ENCODE data around the gene UNC79.

The UNC79 gene

GRCh38 chr14:93543766-93544165 lies 113.0 kb downstream of the UNC79 start:
- no peak overlapping the region for H3K27ac ChIP-seq
- DNase-seq (ENCODE audit: low read depth, low spot score) = no peak

DNA sequence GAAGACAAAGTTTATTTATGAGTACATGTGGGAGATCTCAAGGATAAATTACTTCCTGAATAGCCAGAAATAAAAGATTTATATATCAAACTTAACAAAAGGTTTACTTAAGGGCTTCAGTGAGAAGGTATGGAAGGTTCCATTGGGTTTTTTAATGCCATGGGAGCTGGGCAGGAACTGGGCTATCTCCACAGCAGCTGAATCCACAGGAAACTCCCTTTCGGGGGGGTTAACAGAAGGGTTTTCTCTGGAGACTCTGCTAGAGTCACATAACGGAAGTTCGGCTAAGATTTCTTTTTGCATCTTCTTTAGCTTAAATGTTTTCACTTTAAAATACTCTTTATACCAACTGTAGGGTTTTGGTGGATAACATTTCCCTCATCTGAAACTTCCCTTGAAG lies 113.5 kb downstream of the UNC79 start:
- no peak overlapping the region for H3K27ac ChIP-seq
- DNase-seq (ENCODE audit: low read depth, low spot score) = no peak

DNA sequence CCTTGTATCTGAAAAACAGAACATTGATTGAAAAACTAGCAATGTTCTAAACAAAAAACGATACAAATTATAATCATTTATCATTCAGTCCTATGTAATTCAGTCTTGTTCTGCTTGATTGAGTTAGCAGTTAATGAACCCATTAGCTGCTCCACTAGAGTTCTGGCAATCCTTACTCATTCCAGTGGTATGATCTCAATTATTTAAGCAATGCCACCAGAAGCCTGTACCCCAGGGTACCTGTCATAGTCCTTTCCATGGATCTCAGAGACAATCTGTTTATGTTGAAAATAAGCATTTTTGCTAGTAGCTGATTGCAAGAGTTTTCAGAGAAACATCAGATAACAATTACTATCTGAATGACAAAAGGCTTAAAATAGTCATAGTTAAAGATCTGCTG lies 115.9 kb downstream of the UNC79 start:
- H3K27ac ChIP-seq = no peak overlapping the region
- DNase-seq (ENCODE audit: low read depth, low spot score) = no peak

DNA sequence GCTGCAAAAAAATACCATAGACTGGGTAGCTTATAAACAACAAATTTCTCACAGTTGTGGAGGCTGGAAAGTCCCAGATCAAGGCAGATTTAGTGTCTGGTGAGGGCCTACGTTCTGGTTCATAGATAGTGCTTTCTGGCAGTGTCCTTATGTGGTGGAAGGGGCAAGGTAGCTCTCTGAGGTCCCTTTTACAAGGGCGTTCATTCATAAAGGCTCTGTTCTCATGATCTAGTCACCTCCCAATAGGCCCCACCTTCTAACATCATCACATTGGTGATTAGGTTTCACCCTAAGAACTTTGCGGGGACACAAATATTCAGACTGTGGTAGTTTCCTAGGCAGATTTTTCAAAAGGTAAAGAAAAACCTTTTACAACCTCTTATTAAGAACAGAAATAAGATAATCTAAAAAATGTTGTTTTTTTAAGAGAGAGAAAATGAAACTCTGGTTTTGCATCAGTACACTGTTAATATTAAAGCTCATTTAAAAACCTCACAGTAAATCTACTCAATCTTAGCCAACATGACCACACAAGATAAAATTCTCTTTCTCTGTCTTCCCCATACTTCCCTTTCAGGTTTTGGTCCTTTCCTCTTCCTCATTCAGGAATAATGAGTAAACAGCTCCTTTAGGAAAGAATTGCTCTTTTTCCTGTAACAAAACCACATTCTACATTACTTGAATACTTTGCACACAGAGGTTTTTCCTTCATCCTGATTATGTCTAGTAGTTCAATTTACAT lies 117.5 kb downstream of the UNC79 start:
- DNase-seq (ENCODE audit: low read depth, low spot score) = no peak
- peak overlapping the region; percentile 55 for H3K27ac ChIP-seq

DNA sequence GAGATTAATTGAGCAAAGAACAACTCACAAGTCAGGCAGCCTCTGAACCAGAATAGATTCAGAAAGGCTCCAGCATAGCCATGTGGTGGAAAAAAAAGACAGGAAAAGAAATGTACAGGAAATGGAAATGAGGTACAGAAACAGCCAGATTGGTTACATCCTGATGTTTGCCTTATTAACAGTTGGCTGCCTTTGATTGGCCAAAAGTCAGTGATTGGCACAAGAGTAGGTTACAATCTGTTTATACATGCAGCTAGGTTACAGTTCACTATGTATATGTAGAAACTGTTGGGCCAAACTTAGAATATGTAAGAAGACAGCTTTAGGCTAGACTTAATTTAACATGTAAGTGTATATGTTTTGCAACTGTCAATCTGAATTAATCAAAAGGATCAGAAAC lies 118.9 kb downstream of the UNC79 start:
- H3K27ac ChIP-seq = no peak overlapping the region
- no peak for DNase-seq (ENCODE audit: low read depth, low spot score)

DNA sequence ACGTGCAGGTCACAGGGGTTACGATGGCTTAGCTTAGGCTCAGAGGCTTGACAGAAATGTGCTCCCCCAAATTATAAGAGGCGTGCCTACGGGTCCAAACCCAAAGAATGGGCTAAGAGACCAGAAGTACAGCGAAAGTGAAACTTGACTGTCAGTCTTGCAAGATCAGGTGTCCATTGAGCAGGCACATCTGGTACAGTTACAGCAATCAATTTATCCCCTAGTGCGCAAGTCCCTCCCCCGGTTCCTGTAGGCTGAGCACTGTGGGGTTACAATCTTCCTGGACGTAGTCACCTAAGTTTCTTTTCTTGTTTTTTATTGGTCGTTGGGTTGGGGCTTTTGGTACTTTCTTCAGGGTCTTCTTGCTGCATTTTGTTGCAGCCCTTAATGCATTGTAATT lies 134.2 kb downstream of the UNC79 start:
- no peak overlapping the region for H3K27ac ChIP-seq

DNA sequence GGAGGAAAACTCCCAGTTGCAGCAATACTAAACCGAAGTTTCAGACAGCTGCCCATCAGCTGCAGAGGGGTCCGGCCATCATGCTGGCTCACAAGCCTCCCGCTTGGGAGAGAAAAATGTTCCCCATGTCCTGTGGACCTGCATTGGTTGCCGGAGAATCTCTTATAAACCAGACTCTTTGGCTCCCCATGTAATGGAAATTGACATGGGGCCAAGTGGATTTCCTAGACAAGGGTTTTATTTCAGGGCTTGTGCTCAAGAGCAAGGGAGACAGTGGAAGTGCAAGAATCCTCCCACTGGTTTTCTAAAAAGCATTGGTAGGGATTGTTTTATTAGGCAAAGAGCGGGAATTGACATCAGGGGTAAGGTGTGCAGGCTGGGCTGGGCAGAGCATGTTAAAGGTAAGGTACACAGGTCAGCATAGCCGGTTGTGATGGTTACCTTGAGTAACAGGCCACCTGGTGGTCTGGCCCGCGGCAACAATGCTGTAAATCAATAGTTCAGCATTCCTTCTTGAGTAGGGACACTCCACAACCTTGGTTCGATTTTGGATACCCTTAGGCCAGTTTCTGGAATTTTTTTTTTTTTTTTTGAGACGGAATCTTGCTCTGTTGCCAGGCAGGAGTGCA lies 135.4 kb downstream of the UNC79 start:
- no peak overlapping the region for H3K27ac ChIP-seq
- no peak for DNase-seq (ENCODE audit: low read depth, low spot score)

More for the DNA sequence above, 134.2 kb downstream of the UNC79 start:
- no peak for DNase-seq (ENCODE audit: low read depth, low spot score)

DNA sequence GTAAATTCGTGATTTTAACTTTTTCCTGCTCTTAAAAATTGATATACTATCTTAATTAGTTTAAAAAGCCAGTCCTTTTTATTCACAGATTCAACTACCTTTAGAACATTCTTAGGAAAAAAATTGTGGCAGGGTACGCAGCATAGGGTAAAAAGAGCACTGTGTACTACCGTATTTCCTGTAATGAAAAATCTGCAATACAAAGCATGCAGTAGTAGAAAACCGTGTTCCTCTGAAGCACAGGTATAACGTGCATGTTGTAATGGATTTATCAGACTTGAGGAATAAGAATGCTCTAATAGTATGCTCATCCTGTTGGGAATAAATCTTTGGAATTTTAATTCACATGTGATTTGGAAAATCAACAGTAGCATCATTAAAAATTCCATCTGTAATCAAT lies 140.5 kb downstream of the UNC79 start:
- no peak overlapping the region for H3K27ac ChIP-seq

DNA sequence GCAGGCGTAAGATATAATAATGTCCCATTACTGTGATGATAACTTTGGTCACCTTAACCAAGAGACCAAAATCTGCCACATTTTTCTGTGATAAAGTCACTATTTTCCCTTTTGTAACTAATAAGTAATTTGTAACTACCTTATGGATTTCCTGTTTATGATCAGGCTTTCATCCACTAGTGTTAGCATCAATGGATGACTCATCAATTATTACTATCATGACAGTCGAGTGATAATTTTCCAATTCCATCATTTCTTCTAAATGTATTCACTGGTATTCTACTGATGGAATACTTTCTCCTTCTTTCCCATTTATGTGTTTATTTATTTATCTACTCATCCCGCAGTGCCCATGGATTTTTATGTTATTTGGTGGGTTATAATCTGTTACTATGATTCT lies 148.4 kb downstream of the UNC79 start:
- no peak for DNase-seq (ENCODE audit: low read depth, low spot score)

More for the DNA sequence above, 140.5 kb downstream of the UNC79 start:
- DNase-seq (ENCODE audit: low read depth, low spot score) = no peak

DNA sequence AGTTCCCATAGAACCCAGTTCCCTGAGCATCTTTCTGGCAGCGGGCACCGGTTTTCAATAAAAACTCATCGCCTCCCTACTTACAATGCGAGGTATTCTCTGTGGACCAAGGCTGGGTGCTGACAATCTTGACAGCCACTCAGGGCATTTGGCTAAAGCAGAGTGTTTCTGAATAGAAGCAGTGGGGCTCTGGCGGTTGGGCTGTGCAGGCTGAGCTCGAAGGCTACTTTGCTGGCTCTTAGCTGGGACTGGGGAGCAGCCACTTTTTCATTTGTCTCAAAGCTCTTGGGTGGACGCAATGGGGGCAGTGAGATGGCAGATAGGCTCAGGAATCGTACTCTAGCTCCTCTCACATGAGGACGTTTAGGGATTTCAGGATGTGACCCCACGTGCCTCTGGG lies 151.8 kb downstream of the UNC79 start:
- no peak overlapping the region for H3K27ac ChIP-seq
- DNase-seq (ENCODE audit: low read depth, low spot score) = no peak

More for the DNA sequence above, 148.4 kb downstream of the UNC79 start:
- H3K27ac ChIP-seq = no peak overlapping the region

DNA sequence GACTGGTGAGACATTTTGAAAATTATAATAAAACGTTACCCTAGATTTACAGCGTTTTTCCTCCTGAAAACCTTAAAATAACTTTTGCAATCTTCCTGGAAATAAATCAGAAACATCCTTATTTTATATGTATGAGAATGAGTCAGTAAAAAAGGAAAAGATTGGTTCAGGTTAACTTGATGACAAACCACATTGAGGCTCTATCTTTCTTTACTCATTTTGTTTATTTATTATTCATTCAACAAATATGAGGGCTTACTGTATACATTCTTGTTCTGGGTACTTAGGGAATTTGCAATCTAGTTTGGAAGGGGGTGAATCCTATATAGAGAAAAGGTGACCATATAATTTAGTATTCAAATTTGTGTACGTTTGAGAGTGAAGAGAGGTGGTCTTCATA lies 156.6 kb downstream of the UNC79 start:
- DNase-seq (ENCODE audit: low read depth, low spot score) = no peak
- no peak overlapping the region for H3K27ac ChIP-seq

DNA sequence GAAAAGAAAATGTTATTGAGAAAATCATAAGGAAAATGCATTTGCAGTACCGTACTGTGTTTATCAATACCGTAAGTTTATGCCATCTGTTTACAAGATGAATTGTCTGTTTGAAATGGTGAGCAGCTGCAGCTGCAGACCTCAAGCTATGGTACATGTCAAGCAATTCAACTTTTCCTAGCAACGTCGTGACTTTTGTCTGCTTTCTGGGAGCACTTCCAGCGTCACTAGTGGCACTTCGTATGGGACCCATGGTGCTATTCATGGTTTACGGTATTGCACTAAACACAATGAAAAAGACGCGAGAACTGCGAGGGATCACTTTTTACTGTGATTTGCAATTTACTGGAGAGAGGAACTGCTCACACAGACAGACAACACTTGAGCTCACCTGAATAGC lies 160.8 kb downstream of the UNC79 start:
- no peak overlapping the region for H3K27ac ChIP-seq

DNA sequence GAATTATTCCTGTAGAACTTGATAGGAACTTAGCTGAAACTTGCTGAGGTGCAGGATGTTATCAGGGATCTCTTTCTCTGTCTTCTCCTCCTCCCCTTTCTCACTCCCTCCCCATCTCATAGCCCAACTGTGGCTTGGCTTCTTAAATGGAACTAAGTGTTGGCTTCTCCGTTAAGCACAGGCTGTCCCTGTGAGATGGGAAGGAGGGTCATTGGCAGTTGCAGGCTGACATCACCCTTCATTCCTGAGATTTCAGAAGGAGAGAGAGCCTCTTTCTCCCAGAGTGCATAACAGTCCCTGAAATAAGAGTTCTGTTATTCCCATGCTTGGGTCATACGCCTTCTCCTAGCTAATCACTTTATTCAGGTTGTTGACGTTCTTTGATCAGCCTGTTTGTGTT lies 162.0 kb downstream of the UNC79 start:
- no peak for DNase-seq (ENCODE audit: low read depth, low spot score)
- no peak overlapping the region for H3K27ac ChIP-seq

More for the DNA sequence above, 160.8 kb downstream of the UNC79 start:
- DNase-seq (ENCODE audit: low read depth, low spot score) = no peak

- DNase-seq (ENCODE audit: low read depth, low spot score) = no peak
- H3K27ac ChIP-seq = no peak overlapping the region
Measured at GRCh38 chr14:93606091-93606490, 175.4 kb downstream of the UNC79 start.

DNA sequence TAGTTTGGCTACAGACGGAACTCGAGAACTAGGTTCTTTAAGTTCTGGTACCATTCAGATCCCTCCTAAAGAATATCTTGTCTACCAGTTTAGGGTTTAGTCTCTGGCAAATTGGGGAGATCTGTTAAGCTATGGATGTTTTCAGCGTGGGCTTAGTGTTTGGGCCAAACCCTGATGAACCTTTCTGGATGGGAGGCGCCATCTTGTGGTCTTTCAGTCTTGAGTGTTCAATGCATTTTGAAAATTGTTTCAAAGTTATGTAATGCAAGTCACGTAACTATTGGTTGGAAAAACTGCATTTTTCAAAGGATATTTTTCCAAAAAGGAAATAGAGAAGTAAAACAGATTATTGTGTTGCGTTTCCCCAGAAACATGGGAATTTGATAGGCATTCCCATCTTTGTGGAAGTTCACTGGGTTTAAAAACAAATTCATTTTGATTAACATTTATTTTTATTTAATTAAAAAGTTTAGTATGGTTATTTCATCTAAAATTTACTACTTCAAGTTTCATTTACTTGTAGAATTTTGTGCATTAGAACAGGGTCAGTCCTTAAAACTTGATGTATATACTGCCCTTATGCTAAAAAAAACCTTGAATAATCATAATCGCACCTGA lies 188.5 kb downstream of the UNC79 start:
- no peak overlapping the region for H3K27ac ChIP-seq
- DNase-seq (ENCODE audit: low read depth, low spot score) = no peak

GRCh38 chr14:93628048-93628447 lies 197.3 kb downstream of the UNC79 start:
- DNase-seq (ENCODE audit: low read depth, low spot score) = no peak
- H3K27ac ChIP-seq = no peak overlapping the region

DNA sequence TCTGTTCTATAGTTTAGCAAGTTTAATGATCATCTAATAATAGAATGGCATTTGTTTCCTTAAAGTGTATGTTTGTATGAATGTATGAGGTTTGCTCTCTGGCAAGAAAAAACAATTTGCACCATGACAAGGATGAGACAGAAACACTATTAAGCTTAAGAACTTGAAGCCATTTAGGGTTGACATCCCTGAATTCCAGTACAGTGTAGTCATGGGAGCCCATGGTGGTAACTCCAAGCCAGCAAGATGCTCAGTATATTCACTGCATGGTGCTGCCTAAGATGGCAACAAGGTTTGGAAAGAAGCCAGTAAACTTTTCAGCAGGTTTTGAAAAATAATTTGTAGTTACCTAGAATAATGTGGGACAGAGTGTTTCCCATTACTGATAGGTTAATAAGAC lies 198.9 kb downstream of the UNC79 start:
- DNase-seq (ENCODE audit: low read depth, low spot score) = no peak
- H3K27ac ChIP-seq = no peak overlapping the region

DNA sequence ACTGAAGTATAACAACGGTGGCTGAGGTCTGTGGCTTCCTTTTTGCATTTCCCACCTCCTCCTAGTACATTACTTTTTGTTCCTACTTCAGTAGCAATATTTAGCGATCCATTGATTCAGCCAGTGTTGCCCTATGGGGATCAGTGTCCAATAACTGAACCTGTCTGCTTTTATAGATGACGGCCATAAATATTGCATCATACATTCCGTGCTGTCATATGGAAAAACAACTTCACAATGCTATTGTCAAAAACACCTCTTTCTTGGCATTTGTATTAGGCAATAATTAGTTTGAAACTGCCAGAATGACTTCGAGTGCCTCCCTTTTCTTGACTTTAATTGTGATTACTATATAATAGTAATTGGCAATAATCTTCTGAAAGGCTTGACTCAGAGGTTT lies 208.1 kb downstream of the UNC79 start:
- no peak for DNase-seq (ENCODE audit: low read depth, low spot score)
- H3K27ac ChIP-seq = no peak overlapping the region

- DNase-seq (ENCODE audit: low read depth, low spot score) = no peak
- H3K27ac ChIP-seq = no peak overlapping the region
Measured at GRCh38 chr14:93643127-93643526, 212.4 kb downstream of the UNC79 start.

- no peak for DNase-seq (ENCODE audit: low read depth, low spot score)
- no peak overlapping the region for H3K27ac ChIP-seq
Measured at GRCh38 chr14:93643676-93644075, 212.9 kb downstream of the UNC79 start.

GRCh38 chr14:93645200-93645599 lies 214.5 kb downstream of the UNC79 start:
- no peak for DNase-seq (ENCODE audit: low read depth, low spot score)
- no peak overlapping the region for H3K27ac ChIP-seq
